ENCODE results near the gene ILF3.

ILF3 gene

GRCh38 chr19:10679743-10680142, 25.6 kb downstream of the ILF3 start:
- DNase-seq = no peak

GRCh38 chr19:10680545-10681135, 26.5 kb downstream of the ILF3 start:
- DNase-seq = no peak

GRCh38 chr19:10681658-10682057, 27.5 kb downstream of the ILF3 start:
- no peak for DNase-seq

- DNase-seq = no peak
Measured at GRCh38 chr19:10682397-10683063, 28.4 kb downstream of the ILF3 start.

- no peak for DNase-seq
Measured at GRCh38 chr19:10683064-10683426, 28.9 kb downstream of the ILF3 start.

GRCh38 chr19:10683582-10683981, 29.4 kb downstream of the ILF3 start:
- no peak for DNase-seq

GRCh38 chr19:10685210-10685609, 31.1 kb downstream of the ILF3 start:
- no peak for DNase-seq

DNA sequence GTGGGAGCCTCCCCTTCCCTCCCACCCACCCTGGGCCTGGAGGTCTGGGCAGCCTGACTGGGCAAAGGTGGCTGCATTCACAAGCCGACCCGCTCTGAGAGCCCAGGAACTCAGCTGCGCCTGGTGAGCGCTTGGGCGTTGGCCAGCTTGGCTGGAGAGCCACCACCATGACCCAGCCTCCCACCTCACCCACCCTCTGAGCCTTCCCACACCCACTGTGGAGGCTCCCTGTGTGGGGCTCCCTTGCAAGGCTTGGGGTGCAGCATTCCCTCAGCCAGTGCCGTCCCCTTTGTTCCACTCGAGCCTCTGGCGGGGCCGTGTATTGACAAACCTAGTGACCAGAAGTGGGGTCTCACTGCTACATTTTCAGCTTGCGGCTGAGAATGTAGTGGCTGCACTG, 32.0 kb downstream of the ILF3 start:
- no peak for DNase-seq

GRCh38 chr19:10686661-10687517, 32.7 kb downstream of the ILF3 start:
- DNase-seq = no peak

DNA sequence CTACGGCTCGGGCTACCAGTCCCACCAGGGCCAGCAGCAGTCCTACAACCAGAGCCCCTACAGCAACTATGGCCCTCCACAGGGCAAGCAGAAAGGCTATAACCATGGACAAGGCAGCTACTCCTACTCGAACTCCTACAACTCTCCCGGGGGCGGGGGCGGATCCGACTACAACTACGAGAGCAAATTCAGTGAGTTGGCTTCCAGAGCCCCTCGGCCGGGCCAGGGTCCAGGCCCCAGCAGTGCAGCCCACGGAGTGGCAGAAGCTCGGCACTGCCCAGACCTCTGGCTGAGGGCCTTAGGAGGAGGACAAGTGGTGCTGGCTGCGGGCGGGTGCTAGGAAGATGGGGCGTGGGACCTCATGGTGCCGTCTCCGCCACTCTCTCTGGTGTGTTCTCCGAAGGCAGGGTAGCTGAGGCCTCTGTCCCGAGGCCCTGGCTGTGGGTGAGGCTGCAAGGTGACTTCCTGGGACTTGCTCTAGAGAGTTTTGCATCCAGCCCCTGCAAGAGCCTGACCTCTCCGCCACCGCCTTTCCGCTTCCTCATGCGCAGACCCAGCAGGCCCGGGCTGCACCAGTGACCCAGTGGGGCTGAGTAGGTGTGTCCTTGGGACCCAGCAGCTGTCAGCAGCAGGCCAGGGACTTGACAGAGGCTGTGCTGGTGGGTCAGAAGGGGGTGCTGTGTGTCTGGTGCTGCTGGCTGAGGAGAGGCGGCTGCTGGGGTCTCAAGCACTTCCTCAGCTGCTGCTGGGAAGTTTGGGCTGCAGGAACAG, 33.6 kb downstream of the ILF3 start:
- no peak for DNase-seq

DNA sequence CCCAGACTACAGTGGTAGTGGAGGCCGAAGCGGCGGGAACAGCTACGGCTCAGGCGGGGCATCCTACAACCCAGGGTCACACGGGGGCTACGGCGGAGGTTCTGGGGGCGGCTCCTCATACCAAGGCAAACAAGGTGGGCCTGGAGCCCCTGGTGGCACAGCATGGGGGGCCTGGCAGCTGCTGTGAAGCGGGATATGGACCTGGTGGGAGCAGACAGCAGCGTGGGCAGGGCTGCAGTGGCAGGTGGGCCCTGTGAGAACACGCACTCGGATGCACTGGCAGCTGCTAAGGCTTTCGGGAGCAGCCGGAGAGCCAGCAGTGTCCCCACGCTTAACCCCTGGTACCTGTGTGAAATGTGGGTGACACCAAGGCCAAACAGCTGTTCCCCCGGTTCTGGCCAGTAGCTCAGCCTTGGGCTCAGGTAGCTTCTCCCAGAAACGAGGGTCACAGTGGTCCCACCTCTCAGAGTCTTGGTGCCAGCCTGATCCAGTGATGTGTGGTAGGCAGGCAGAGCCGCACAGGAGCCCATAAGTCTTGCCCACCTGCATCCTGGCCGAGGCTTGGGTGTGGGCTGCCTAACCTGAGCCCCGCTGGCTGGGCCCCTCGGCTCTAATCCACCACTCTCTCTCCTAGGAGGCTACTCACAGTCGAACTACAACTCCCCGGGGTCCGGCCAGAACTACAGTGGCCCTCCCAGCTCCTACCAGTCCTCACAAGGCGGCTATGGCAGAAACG, 34.6 kb downstream of the ILF3 start:
- no peak for DNase-seq

DNA sequence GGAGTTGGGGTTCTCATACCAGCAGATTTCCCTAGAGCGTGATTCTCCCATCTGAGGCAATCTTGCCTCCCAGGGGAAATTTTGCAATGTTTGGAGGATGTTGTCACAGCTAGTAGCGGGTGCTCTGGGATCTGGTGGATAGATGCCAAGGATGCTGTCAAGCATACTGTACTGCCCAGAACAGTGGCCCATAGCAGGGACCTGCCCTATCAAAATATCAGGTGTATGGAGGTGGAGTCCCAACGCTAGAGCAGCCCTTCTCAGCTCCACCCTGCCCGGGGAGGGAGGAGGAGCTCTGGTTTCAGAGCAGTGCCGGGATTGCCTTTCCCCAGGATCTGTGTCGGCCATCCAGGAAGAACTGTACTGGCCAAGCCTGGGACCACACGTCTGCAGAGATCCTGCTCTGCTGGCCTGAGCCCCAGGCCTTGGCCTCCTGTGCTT, 36.2 kb downstream of the ILF3 start:
- DNase-seq = no peak

DNA sequence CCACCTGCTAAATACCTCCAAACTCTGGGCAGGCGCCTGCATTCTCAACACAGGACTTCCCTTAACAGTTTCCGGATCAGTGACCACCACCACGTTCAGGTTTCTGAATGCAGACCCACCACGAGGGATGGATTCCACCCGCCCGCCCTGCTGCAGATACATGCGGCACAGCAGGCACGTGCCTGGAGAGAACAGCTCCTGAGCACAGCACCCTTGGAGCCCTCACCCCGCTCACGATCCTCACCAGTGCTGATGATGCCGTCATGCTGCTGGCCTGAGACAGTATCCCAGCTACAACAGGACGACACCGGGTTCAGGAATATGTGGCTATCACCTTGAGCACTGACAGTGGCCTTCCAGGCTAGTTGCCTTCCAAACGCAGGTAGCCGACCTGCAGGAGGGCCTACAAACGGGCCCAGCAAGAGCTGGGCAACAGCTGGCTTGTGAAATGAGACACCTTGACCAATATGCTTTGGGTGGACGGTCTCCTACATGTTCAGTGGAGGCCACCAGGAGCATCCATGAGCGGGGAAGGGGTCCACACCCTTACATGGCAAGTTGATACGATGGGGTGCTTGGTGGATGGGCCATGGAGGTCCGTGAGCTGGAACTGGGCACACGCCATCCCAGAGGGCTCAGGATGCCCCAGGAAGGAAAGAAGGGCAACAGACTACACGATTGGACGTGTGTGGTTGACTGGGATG, 37.2 kb downstream of the ILF3 start:
- no peak for DNase-seq

- no peak for DNase-seq
Measured at GRCh38 chr19:10691883-10692282, 37.7 kb downstream of the ILF3 start.

GRCh38 chr19:10692673-10693264, 38.6 kb downstream of the ILF3 start:
- no peak for DNase-seq

- no peak for DNase-seq
Measured at GRCh38 chr19:10694706-10695307, 40.7 kb downstream of the ILF3 start.

- peak; percentile 99 for DNase-seq
Measured at GRCh38 chr19:10695401-10696398, 41.6 kb downstream of the ILF3 start.

- peak; percentile 89 for DNase-seq
Measured at GRCh38 chr19:10699650-10700335, 45.6 kb downstream of the ILF3 start.

- peak; percentile 74 for DNase-seq
Measured at GRCh38 chr19:10701955-10702525, 47.9 kb downstream of the ILF3 start.

Measured in hematopoietic multipotent progenitor cell treated with erythropoietin and hydrocortisone succinate and interleukin-3 and kit ligand, for 4 days (in vitro differentiated cells).